Measurements from ENCODE around the gene RNLS.

The RNLS gene

DNA sequence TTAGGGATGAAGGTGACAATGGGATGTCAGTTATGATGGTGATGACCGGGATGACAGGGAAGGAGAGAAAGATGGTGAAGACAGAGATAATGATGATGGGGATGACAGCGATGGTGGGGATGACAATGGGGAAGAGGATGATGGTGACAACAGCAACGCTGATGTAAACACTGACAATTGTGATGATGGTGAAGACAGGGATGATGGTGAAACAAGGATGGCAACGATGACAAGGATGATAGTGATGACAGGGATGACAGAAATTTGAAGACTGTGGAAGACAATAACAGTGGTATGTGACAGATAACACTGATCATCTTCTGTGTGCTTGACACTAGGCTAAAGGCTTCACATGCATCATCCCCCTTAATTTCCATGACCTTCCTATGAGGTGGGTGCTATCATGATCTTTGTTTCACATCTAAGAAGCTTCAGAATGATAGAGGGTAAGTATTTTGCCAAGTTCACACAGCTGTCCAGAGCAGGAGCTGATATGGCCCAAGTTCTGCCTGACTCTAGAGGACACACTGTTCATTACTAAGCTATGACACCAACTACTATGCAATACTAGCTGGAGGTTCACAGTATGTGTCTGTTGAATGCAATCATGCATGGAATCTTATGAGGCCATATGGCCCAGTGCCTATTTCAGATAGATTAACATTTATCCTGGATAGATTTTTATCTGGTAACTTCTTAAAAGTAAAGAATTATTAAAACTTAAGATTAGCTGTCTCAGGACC, 105.6 kb downstream of the RNLS start:
- no peak for DNase-seq (ENCODE audit: low read depth, low spot score)

DNA sequence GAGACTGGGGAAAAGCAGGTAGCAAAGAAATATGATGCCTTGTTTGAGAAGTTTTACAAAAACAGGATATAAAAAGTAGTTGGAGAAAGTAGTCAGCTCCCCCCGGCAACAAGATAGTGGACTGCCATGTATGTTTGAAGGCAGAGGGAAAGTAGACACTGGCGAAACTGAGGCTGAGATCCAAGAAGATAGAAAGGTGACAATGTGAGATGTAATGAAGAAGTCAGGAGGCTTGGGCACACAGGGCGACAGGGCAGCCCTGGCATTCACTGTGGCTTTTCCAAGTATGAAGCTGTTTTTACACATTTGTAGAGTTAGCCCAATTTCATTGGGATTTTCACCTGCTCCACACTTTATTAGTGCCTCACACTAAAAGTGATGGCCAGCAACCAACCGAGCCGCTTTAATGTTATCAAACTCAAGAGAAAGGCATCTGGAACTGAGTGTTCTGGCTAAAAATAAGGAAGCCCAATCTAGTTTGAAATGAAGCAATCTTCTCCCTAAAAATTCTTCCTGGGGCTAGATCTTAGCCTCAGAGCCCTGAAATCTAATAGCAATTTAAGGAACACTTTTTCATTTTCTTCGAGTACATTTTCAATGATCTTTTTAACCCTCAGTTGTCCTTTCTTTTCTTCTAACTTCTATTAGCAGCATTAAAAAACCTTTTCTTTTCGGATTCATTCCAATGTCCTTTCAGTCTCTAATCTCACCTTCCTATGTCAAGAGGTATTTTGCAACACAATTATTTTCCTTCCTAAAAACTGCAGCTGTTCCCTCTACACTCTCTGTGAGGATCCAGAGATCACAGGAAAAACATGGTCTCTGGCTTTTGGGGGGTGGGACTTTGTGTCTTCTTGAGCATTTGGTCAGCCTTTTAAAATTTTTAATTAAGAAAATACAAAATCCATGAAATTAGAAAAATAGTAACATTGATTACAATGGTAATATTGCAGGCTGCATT, 108.0 kb downstream of the RNLS start:
- no peak for DNase-seq (ENCODE audit: low read depth, low spot score)

DNA sequence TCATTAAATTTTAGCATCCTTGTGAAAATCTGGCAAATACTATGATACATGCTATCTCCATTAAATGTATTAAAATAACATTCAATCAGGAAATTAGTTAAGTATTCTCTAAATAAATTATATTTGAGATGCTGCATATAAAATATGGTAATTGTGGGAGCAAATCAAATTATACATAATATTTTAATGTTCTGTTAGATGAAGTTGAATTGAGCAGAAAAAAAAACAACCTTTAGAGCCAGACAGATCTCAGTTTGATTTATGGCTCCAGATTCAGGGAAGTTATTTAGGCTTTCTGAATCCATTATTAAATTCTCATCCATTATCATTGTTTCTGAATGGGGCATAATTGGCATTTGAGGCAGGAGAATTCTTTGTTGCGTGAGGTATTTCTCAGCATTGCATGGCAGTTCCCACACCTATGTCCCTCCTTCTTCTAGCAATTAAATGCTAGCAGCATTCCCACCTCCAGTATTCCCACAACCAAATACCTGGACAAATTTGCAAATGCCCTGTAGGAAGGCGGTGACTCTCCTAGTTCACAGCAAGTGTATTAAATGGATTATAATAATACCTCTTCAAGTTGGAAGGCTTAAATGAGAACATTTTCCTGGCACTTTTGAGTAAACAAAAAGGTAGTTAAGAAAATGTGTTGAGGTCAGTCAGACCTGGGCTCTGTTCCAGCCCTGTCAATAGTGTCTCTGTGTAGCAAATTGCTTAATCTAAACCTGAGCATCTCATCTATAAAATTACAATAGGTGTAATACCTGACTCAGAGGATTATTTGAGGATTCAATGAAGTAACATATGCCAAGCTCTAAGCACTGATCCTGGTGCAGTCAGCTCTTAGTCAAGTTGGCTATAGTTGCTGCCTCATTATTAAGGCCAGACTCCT, 108.9 kb downstream of the RNLS start:
- no peak for DNase-seq (ENCODE audit: low read depth, low spot score)

DNA sequence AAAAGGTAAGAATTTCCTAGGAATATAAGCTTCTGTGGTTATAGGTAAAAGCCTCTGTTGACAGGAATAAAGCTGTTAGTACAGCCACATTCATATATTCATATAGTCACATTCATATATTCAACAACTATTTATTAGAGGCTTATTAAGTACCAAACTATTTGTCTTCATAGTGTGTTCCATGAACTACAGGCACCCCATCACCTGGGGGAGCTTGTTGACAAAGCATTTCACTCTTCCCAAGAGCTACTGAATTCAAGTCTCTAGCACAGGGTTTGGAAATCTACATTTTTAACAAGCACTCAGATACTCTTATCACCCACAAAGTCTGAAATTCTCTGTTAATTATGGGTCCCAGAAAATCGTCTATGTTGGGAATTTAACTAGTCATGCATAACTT, 110.6 kb downstream of the RNLS start:
- DNase-seq (ENCODE audit: low read depth, low spot score), result no peak

DNA sequence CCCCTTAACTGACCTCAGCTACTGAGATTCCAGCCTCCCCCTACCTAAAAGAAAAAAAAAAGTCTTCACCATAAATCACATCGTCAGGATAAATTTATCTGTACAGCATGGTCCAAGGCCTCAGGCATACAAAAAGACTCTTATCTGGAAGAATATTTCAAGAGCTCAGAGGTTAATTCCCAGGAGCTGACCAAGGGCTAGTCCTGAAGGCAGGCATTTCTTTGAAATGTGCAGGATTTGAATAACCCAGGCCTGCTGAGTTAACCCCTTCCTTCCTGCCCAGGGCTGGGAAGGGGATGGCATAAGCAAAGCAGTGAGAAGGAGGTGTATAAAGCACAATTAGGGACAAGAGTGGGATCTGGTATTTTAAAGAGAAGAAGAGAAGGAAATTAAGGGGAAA, 111.2 kb downstream of the RNLS start:
- no peak for DNase-seq (ENCODE audit: low read depth, low spot score)

DNA sequence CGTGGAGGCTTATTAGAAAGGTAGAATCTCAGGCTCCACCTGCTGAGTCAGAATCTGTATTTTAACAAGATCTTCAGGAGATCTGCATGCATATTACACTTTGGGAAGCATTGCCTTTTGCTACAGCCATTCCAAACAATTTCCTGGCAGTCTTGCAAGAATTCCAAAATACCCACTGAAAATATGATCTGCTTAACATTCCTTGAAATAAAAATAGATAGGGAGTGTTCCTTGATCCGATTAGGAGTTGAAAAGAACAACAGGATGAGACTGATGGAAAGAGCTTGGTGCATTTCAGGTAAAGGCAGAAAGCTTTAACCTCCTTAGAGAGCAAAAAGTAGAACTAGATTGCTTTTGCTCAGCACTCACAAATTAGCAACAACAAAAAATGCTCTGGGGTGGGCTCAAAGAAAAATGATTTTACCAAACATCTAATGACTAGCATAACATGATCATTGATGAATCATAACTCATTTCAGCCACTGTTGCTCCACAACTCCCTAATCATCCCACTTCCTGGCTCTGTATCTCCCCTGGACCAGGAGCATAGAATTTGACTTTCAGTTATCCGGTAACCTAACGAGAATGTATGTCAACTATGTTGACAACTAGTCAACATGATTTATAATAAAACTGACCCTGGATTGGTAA, 115.2 kb downstream of the RNLS start:
- no peak for DNase-seq (ENCODE audit: low read depth, low spot score)

DNA sequence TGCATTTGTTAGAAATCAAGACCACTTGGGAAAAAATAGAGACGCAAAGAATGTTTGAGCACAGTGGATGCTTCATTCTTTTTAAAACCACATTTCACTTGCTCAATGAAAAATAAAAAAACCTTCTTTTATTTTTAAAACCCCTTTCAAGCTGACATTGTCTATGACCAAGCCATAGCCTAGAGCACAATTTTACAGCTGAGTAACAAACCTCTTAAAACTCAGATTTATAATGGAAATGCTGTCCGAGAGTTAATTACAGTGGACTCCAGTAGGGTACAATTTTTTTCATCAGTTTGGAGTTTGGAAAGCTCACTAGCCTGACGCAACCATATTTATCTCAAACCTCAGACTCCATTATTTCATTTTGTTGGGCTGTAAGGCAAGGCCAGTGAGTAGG, 116.3 kb downstream of the RNLS start:
- DNase-seq (ENCODE audit: low read depth, low spot score), result no peak

DNA sequence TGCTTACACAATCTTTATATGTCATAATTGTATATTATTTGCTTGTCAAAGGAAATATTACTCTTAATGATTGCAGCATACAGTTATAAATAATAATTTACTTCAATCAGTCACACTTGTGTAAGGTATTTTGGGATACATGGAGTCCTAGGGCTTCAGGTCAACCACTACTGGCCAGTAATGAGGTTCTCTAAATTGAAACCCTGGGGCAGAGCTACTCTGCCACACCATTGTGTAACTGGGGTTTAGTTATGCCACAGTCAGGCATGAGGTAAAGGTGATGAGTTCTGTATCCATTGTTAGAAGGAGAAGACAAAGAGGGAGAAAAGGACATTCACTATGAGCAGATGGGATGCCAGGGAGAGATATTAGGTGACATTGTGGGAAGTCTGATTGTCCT, 117.4 kb downstream of the RNLS start:
- no peak for DNase-seq (ENCODE audit: low read depth, low spot score)

DNA sequence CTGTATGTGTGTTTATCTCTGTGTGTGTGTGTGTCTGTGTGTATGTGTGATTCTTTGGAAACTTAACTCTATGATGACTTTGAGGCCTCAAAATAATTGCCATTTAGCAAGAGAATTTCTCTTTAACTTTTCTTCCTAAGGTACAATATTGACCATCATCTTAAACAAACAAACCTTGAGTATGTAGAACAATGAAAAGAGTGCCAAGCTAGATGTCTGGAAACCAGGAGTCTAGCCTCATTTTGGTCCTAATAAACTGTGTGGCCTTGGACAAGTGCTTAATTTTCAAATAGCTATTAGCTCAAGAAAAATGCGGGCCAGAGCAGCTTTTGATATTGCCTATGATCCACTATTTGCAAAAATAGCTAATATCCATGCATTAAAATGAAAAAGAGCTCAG, 119.3 kb downstream of the RNLS start:
- no peak for DNase-seq (ENCODE audit: low read depth, low spot score)

DNA sequence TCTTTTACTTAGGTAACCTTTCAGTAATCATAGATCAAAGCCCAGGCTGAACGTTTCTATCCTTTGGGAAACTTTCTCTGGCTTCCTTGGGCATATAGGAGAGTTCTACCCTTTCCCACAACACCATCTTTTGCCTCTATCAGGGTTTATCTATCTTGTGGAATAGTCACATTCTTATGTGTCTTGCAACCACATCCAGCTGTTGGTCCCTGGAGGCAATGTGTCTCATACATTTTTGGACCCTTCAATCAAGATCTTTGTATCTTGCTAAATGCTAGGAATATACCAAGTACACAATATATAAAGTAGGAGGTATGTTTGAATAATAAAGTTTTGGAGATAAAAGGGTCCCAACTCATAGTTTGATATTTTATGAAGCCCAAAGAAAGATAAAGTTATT, 121.7 kb downstream of the RNLS start:
- no peak for DNase-seq (ENCODE audit: low read depth, low spot score)

DNA sequence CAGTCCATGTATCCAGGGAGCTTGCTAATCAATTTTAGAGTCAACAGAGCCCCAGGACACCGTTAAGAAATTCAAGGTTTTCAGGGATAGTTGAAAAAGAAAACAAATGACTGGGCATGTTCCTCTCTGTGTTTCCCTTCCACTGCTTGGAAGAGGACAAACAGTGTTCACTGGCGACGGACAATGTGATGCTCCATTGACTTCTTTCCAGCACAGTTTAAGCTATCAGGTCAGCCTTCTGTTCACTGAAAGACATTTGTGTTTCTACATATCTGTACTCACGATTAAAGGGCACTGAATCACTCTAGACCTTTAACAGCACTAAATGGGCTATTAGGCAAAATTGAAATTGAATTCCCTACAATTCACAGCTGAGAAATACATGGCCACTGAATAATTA, 123.6 kb downstream of the RNLS start:
- DNase-seq (ENCODE audit: low read depth, low spot score), result no peak

DNA sequence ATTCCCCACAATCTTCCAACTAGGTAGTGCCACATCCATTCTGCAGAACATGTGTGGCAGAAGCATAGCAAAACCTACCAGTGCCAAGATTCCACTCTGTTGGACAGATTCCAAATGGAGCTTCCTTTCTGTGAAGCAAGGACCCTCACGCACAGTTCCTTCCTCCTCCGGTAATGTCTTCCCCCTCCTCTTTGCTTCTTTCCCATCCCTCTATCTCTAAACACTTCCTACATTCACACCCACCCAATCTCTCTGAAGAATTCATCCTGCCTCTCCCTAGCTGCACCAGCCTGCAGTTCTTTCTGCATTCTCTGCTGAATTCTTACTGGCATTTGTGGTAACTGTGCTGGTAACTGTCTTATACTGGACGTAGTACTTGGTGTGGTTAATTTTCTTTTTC, 124.9 kb downstream of the RNLS start:
- DNase-seq (ENCODE audit: low read depth, low spot score), result no peak

DNA sequence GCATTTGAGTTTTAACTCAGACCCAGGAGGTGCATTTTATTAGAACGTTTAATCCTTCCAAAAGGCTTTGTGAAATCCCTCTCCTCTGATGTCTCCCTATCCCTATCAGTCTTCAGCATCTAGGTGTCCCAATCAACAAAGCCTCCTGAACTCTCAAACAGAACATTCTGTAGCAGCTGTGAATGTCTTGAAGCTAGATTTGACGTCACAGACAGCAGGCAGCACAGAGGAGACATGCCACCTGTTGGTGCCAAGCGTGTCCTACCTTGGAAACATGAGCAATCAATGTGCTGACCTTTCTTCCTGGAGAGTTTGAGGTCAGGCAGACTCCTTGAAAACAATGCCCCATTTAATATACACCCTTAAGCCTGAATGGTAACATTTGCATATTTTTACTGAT, 125.5 kb downstream of the RNLS start:
- DNase-seq (ENCODE audit: low read depth, low spot score), result no peak

DNA sequence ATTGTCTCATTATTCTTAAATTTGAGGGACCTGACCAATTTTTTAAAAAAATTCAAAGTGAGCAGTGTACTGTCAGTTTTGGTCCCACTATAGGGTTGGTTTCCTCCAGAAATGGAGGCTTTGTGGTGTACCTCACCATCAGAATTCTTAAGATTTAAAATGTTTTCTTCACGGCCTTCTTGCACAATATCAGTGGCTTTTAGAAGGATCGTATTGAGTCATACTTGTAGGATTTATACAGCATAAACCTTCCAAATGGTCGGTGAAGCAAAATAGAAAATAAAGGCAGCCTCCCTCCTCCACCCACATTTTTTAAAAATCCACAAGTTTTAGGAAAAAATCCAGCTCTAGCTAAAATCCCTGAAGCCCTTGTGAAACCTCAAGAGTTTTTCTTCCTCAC, 126.4 kb downstream of the RNLS start:
- DNase-seq (ENCODE audit: low read depth, low spot score), result no peak

DNA sequence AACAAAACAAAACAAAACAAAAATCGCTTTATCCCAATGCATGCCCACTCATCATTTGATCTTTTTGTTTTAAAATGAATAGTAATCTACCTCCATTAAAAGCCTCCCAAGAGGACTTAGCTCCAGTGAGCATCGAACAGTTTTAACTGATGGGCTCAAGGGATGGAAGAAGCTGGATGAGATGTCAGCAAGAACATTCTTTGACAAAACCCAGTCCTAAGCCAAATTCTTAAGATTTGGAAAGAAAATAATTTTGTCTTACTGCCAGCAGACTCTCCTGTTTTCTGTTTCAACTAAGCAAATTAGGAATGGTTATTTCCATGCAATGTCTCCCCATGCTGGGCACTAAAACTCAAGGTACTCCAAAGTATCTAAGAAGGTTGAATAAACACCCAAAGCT, 127.3 kb downstream of the RNLS start:
- no peak for DNase-seq (ENCODE audit: low read depth, low spot score)

DNA sequence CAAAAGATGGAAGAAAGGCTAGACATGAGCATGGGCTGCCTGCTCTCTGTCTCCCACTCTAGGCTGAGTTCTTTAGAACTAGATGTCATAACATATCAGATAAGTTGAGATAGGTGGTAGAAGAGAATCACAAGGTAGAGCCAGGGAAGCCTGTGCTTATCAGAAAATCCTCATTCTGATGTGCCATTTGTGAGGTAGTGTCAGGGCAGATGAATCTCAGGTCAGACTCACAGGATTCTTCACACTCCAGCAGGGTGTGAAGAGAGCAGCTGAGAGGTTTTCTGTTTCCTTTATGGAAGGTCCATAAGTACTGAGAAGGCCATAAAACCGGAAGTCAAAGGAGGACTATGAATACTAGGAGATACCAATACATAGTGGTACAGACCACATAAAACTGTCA, 132.9 kb downstream of the RNLS start:
- DNase-seq (ENCODE audit: low read depth, low spot score), result no peak

DNA sequence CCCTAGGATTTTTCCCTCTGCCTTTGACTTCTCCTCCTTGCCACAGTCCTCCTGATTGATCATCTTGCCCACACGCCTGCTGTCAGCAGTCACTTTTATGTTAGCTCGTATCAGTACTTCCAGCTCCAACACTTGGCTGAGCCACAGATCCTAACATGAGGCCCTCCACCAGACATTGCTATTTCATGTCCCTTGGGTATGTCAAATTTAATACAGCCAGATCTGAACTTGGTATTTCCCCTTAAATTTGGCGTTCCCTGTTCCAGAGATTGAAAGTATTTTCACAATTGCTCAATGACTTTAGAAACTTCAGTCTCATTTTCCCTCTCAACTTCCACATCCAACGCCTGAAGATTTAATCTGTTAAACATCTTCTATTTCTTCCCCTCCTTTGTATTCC, 140.4 kb downstream of the RNLS start:
- DNase-seq (ENCODE audit: low read depth, low spot score), result no peak

DNA sequence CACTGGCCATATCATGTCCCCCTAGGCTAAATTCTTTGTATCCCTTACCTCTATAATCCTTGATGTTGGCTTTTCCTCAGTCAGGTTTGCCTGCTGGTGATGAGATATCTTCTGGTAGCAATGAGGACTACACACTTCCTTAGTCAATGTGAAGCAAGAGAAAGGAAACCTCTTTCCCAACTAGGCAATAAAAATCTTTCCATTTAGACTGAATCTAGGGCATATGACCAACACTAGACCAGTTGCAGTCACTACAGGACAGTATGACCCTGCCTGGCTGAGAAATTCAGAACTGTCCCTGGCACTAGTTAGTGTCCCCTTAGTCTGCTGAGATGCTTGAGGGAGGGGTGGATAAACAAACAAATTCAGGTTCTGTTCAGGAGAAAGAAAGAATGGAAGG, 142.6 kb downstream of the RNLS start:
- DNase-seq (ENCODE audit: low read depth, low spot score), result no peak

DNA sequence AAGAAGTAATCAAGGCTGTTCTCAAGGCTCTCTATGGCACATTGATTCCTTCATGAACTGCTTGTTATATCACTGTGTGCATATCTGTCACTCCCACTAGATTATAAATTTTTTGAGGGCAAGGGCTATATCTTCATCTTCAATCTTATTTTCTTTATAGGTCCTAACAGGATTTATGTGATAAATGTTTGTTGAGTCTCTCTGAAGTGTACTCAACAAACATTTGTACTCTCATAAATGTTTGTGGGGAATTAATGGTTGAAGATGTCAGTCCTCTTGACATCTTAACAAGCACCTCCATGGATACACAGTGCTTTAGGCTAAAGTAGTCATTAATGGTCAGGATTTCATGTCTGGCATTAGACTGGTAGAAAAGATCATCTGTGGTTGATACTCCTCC, 143.2 kb downstream of the RNLS start:
- no peak for DNase-seq (ENCODE audit: low read depth, low spot score)

DNA sequence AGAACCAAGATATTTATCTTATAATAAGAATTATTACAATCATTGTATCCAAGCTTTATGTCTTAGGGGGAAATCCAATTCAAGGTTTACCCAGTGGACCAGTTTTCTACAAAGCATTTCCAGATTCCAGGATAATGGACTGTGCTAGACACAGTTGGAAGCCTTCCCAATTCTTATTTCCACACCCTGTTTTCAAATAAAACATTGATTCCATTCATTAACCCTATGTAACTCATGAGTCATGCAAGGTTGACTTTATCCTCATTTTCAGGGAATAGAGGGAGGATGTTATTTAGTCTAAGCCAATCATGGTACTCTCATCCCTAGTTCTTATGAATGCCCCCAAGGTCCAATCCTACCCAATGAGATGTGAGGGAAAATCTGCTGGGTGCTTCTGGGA, 145.7 kb downstream of the RNLS start:
- no peak for DNase-seq (ENCODE audit: low read depth, low spot score)

DNA sequence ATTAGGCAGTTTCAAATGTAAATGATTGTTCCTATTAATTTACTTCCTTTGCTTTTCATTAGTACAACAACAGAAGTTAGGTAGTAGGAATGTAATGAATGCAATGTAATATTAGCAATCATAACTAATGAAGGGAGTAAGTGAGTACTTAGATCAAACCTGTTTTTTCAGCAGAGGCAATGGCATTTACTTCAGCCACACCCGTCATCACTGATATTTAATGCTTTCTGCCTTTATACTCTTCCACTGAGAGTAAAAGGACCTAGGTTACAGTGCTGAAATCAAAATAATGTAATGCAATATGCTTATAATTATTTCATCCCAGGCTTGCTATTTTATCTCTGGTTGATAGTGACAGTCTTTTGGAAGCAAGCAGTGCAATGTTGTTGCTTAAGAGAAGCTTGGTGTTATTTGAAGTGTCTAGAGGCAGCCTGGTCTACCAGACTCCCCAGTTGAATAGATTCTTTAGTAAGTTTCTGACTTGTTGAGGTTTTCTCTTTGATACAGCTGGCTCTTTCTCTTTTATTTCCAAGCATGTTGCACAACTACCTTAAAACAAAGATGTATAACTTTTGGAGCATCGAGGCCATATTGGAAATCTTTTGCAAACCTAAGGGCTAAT, 149.4 kb downstream of the RNLS start:
- no peak for DNase-seq (ENCODE audit: low read depth, low spot score)
